Endothelial cell of umbilical vein (primary cell): ENCODE measurements around the gene RMP24.

ENCODE experiments used
- BruUV-seq: library from RNA; stranded (reverse); fragments of 400-500 nt; replicated peaks from 2 replicates; lab custom pipeline; 2021; lab: Mats Ljungman, UMichigan
- CTCF ChIA-PET: fragments of 300-600, 350-600 bp; sonication (Branson Sonifier 250); formaldehyde crosslinking; loops from one replicate; lab custom pipeline; 2021; ENCODE audit warnings: antibody characterized with exemption, inconsistent platforms; lab: Charles Lee
- POLR2A ChIA-PET: fragments of 300-600, 350-600 bp; sonication (Branson Sonifier 250); formaldehyde crosslinking; loops from one replicate; lab custom pipeline; 2021; ENCODE audit warnings: antibody characterized with exemption, inconsistent platforms; lab: Charles Lee
- DNase-seq: peaks from one replicate; pipeline ENCODE4 v3.0.0-alpha.2; 2011; ENCODE audit warnings: low read depth, low spot score
- FAIRE-seq: peaks from 2 replicates; lab custom pipeline; 2011; peaks lifted over from hg19 to GRCh38; lab: Jason Lieb, UNC
- H2AFZ ChIP-seq: 2 replicates; pipeline ENCODE4 v1.6.0; 2012; ENCODE audit warnings: low read depth, low read length, control low read depth, inconsistent platforms
- H3K27ac ChIP-seq: 2 replicates; pipeline ENCODE4 v1.5.1; 2011; ENCODE audit warnings: low read depth, mild to moderate bottlenecking, control low read depth, low read length, moderate library complexity; ENCODE audit not compliant: insufficient read depth
- H3K27me3 ChIP-seq, 2 experiments: 2 replicates each; pipeline versions ENCODE4 v1.6.0 to v1.6.1; 2011; ENCODE audit warnings: low read length in 2 of 2, mixed read lengths in 1 of 2; ENCODE audit not compliant: control insufficient read depth in 2 of 2, insufficient read depth in 2 of 2
- H3K36me3 ChIP-seq, 2 experiments: 2 replicates in 1 of 2; 3 replicates in 1 of 2; pipeline ENCODE4 v1.5.1; 2011; ENCODE audit warnings: low read length in 2 of 2, mild to moderate bottlenecking in 1 of 2, moderate library complexity in 1 of 2; ENCODE audit not compliant: control insufficient read depth in 2 of 2, insufficient read depth in 2 of 2; ENCODE audit errors: extremely low read depth in 1 of 2
- H3K4me1 ChIP-seq: 3 replicates; pipeline ENCODE4 v1.5.1; 2011; ENCODE audit warnings: mild to moderate bottlenecking, low read length; ENCODE audit not compliant: control insufficient read depth, insufficient read depth; ENCODE audit errors: extremely low read depth
- H3K4me2 ChIP-seq: 2 replicates; pipeline ENCODE4 v1.6.1; 2011; ENCODE audit warnings: low read length, control low read depth, mixed read lengths; ENCODE audit not compliant: insufficient read depth
- H3K4me3 ChIP-seq, 3 experiments: fragments of 200-600 bp in 1 of 3; sonication (generic), shearing (Covaris generic) in 1 of 3; replicated peaks in 1 of 3; 2 replicates each; pipeline ENCODE4 v1.5.1; 2011 to 2016; ENCODE audit warnings: control low read depth in 3 of 3, low read length in 3 of 3, mild to moderate bottlenecking in 2 of 3, inconsistent platforms in 1 of 3, low read depth in 1 of 3, moderate library complexity in 1 of 3; ENCODE audit not compliant: insufficient read depth in 1 of 3
- H3K79me2 ChIP-seq: 2 replicates; pipeline ENCODE4 v1.6.0; 2012; ENCODE audit warnings: low read length, inconsistent platforms; ENCODE audit not compliant: control insufficient read depth, insufficient read depth
- H3K9ac ChIP-seq: replicated peaks from 2 replicates; pipeline ENCODE3; 2011; ENCODE audit warnings: low read length, control low read depth; ENCODE audit not compliant: insufficient read depth; ENCODE audit errors: extremely low read depth
- H3K9me1 ChIP-seq: replicated peaks from 3 replicates; pipeline ENCODE4 v1.6.0; 2011; ENCODE audit warnings: mild to moderate bottlenecking, low read length; ENCODE audit not compliant: control insufficient read depth, insufficient read depth; ENCODE audit errors: extremely low read depth
- H3K9me3 ChIP-seq: replicated peaks from 2 replicates; pipeline ENCODE4 v1.5.1; 2012; ENCODE audit warnings: low read length, inconsistent platforms; ENCODE audit not compliant: control insufficient read depth, insufficient read depth
- H4K20me1 ChIP-seq: replicated peaks from 2 replicates; pipeline ENCODE3; 2011; ENCODE audit warnings: mild to moderate bottlenecking, low read length; ENCODE audit not compliant: control insufficient read depth, insufficient read depth; ENCODE audit errors: extremely low read depth
- EZH2 ChIP-seq: IDR thresholded peaks from 2 replicates; pipeline ENCODE4 v1.6.1; 2012; ENCODE audit warnings: borderline replicate concordance, low read depth, mild to moderate bottlenecking, moderate library complexity, low read length, inconsistent platforms; ENCODE audit not compliant: severe bottlenecking
- FOS ChIP-seq: IDR thresholded peaks from 2 replicates; pipeline ENCODE4 v1.6.1; 2011; ENCODE audit warnings: mild to moderate bottlenecking, low read length, moderate library complexity, borderline replicate concordance; ENCODE audit not compliant: insufficient read depth
- GATA2 ChIP-seq: IDR thresholded peaks from 2 replicates; pipeline ENCODE4 v1.7.0; 2011; ENCODE audit warnings: low read depth, mild to moderate bottlenecking, moderate library complexity, mixed read lengths, low read length; ENCODE audit not compliant: insufficient read length, insufficient read depth
- JUN ChIP-seq: IDR thresholded peaks from 2 replicates; pipeline ENCODE4 v1.6.1; 2011; ENCODE audit warnings: borderline replicate concordance, low read depth; ENCODE audit not compliant: insufficient read length, insufficient read depth
- MYC ChIP-seq: IDR thresholded peaks from one replicate; pipeline ENCODE4 v1.6.1; 2011; ENCODE audit warnings: mild to moderate bottlenecking, low read depth, low read length
- POLR2A ChIP-seq: IDR thresholded peaks from 2 replicates; pipeline ENCODE4 v1.6.1; 2012; ENCODE audit warnings: low read depth, mild to moderate bottlenecking, control low read depth, low read length
- POLR2AphosphoS5 ChIP-seq: IDR thresholded peaks from 2 replicates; pipeline ENCODE4 v1.6.1; 2012; ENCODE audit warnings: low read depth, mild to moderate bottlenecking, control low read depth, low read length, moderate library complexity; ENCODE audit not compliant: insufficient read depth
- dilution Hi-C: fragments of 300-500 bp; cut with MboI; formaldehyde crosslinking; loops from one replicate; pipeline ENCODE4 v1.15.0; 2019; ENCODE audit warnings: low sequenced_read_pairs; ENCODE audit not compliant: extremely low pct_ligation_motif_present
- intact Hi-C: fragments of 100-400 bp; cut with micrococcal nuclease; formaldehyde crosslinking; loops from one replicate; pipeline ENCODE4 v1.10.0; 2022
- TF ChIP-seq, protein P1 (sequence below), 2 donors: IDR thresholded peaks; 1 replicate in 1 of 2; 2 replicates in 1 of 2; pipeline ENCODE4 v1.5.1; 2011; ENCODE audit warnings: low read length in 2 of 2, mild to moderate bottlenecking in 2 of 2, moderate library complexity in 2 of 2, control low read depth in 1 of 2, inconsistent platforms in 1 of 2, low read depth in 1 of 2; ENCODE audit not compliant: insufficient read depth in 1 of 2; ENCODE audit errors: extremely low read depth in 1 of 2
- TF ChIP-seq, protein P2 (sequence below): IDR thresholded peaks from 2 replicates; pipeline ENCODE4 v1.6.1; 2011; ENCODE audit not compliant: insufficient read depth, insufficient read length

The RMP24 gene

DNA sequence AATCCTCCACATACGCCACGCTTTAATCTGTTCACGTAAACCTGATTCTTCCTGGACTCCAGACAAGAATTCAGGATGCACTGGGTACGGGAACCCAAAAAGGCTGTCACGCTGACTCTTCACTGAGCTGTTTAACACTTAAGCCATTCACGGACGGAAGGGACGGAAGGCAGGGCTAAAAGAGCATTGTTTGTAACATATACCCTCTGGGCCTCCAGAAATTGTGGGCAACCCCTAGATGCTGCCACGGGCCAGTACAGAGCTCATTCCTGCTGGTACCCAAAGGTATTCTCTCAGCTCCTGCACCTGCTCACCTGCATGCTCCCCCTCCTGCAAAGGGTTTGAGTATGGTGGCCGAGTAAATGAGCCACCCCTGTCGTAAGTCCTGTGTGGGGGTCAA, 45.6 kb upstream of the RMP24 start:
- H3K9me3 ChIP-seq = no peaks in the 10 kb centered on the region
- intact Hi-C loops (no loop called here), dilution Hi-C loops (no loop called here)
- no peaks in the 10 kb centered on the region for H4K20me1 ChIP-seq
- H3K27me3 ChIP-seq = peaks cover 15 to 16% of the 10 kb centered on the region in 2 experiments
- H3K4me2 ChIP-seq = no peak overlapping the region
- ChIA-PET POLR2A (no interaction called here), CTCF (interaction anchor here (1.0 kb wide), 2 partner anchors 12 to 24 kb away, joined by 3 read pairs; no protein-coding TSS in a partner anchor)
- TF ChIP-seq FOS = no peak
- TF ChIP-seq POLR2A = no peak
- no peak for TF ChIP-seq MYC
- TF ChIP-seq EZH2 = no peak
- TF ChIP-seq, protein P1, sequence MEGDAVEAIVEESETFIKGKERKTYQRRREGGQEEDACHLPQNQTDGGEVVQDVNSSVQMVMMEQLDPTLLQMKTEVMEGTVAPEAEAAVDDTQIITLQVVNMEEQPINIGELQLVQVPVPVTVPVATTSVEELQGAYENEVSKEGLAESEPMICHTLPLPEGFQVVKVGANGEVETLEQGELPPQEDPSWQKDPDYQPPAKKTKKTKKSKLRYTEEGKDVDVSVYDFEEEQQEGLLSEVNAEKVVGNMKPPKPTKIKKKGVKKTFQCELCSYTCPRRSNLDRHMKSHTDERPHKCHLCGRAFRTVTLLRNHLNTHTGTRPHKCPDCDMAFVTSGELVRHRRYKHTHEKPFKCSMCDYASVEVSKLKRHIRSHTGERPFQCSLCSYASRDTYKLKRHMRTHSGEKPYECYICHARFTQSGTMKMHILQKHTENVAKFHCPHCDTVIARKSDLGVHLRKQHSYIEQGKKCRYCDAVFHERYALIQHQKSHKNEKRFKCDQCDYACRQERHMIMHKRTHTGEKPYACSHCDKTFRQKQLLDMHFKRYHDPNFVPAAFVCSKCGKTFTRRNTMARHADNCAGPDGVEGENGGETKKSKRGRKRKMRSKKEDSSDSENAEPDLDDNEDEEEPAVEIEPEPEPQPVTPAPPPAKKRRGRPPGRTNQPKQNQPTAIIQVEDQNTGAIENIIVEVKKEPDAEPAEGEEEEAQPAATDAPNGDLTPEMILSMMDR (IDR thresholded peaks at IDR 0.05; ENCODE audit: extremely low read depth in 1 of 2, insufficient read depth in 1 of 2, low read depth in 1 of 2, low read length in 2 of 2) = no peak
- no peak for TF ChIP-seq GATA2
- no peak for TF ChIP-seq POLR2AphosphoS5
- TF ChIP-seq, protein P2, sequence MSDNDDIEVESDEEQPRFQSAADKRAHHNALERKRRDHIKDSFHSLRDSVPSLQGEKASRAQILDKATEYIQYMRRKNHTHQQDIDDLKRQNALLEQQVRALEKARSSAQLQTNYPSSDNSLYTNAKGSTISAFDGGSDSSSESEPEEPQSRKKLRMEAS = no peak
- no peak for TF ChIP-seq JUN
- H2AFZ ChIP-seq = no peak overlapping the region
- BruUV-seq = no TSS peak
- H3K4me1 ChIP-seq = no peaks in the 10 kb centered on the region
- H3K9ac ChIP-seq = no peak overlapping the region
- DNase-seq = no peak
- no peak overlapping the region for H3K27ac ChIP-seq
- H3K9me1 ChIP-seq = no peaks in the 10 kb centered on the region
- H3K79me2 ChIP-seq = no peaks in the 10 kb centered on the region
- no peak for FAIRE-seq
- H3K36me3 ChIP-seq = no peaks in the 10 kb centered on the region
- no peak overlapping the region for H3K4me3 ChIP-seq
